Body of pancreas (tissue), 4 donors: ENCODE measurements around the gene DEDD.

Source experiments
- POLR2A ChIP-seq, 3 donors: fragments of 450-650 bp; IDR thresholded peaks; one replicate each; pipeline ENCODE4 v1.6.1; 2016; ENCODE audit warnings: antibody characterized with exemption in 3 of 3, mild to moderate bottlenecking in 2 of 3
- TF ChIP-seq, protein P1 (sequence below), 7 experiments: fragments of 450-650 bp in 4 of 7; fragments of 200-600 bp in 3 of 7; sonication (generic) in 3 of 7; IDR thresholded peaks; one replicate each; pipeline ENCODE4 v1.5.1; 2016 to 2019; ENCODE audit warnings: antibody characterized with exemption in 7 of 7

- TF ChIP-seq, protein P1, sequence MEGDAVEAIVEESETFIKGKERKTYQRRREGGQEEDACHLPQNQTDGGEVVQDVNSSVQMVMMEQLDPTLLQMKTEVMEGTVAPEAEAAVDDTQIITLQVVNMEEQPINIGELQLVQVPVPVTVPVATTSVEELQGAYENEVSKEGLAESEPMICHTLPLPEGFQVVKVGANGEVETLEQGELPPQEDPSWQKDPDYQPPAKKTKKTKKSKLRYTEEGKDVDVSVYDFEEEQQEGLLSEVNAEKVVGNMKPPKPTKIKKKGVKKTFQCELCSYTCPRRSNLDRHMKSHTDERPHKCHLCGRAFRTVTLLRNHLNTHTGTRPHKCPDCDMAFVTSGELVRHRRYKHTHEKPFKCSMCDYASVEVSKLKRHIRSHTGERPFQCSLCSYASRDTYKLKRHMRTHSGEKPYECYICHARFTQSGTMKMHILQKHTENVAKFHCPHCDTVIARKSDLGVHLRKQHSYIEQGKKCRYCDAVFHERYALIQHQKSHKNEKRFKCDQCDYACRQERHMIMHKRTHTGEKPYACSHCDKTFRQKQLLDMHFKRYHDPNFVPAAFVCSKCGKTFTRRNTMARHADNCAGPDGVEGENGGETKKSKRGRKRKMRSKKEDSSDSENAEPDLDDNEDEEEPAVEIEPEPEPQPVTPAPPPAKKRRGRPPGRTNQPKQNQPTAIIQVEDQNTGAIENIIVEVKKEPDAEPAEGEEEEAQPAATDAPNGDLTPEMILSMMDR (IDR thresholded peaks at IDR 0.05), result peak in 5 of 7 experiments; percentile 10 to 45 (median 33)
- peak; percentile 71 to 91 (median 87) for TF ChIP-seq POLR2A (IDR thresholded peaks at IDR 0.05)
Measured at GRCh38 chr1:161177112-161177935, 44.9 kb upstream of the DEDD start, which contains the start of gene B4GALT3.
